ENCODE measurements around the gene DLGAP1.
"Not testable (repeated sequence)": the region's sequence is repeated elsewhere in the genome, so short reads cannot be mapped to it uniquely, and the experiment has no call there.

Gene DLGAP1

DNA sequence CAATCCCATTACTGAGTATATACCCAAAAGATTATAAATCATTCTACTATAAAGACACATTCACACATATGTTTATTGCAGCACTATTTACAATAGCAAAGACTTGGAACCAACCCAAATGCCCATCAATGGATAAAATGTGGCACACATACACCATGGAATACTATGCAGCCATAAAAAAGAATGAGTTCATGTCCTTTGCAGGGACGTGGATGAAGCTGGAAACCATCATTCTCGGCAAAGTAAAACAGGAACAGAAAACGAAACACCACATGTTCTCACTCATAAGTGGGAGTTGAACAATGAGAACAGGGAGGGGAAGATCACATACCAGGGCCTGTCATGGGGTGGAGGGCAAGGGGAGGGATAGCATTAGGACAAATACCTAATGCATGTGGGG, 167.8 kb downstream of the DLGAP1 start:
- not testable (repeated sequence) for DNase-seq (ENCODE audit: low read depth)

DNA sequence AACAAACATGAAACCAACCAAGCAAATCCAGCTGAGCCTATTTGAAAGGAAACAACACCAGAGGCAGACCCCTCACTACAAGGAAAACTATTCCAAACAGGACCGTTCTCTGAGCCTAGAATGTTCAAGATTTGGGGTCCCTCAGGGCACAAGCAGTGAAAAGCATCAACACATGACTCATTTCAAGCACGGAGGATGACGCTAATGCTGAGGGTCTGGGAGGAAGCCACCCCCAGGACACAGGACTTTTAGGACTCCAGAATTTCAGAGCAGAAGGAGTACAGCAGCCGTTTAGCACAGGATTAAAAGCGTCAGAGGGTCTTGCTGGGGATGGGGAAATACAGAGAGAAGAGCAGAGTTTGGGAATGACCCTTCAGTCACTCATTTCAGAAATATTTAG, 168.9 kb downstream of the DLGAP1 start:
- DNase-seq (ENCODE audit: low read depth): no peak

DNA sequence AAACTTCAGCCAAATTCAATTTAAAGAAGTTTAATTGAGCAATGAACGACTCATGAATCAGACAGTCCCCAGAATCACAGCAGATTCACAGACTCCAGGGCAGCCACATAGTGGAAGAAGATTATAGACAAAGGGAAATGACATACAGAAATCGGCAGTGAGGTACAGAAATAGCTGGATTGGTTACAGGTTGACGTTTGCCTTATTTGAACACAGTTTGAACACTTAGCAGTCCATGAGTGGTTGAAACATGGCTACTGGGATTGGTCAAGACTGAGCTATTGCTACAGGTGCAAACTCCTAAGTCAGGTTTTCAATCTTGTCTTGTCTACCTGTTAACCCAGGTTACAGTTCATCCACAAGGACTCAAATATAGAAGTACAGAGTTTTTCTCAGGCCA, 169.6 kb downstream of the DLGAP1 start:
- DNase-seq (ENCODE audit: low read depth): no peak

DNA sequence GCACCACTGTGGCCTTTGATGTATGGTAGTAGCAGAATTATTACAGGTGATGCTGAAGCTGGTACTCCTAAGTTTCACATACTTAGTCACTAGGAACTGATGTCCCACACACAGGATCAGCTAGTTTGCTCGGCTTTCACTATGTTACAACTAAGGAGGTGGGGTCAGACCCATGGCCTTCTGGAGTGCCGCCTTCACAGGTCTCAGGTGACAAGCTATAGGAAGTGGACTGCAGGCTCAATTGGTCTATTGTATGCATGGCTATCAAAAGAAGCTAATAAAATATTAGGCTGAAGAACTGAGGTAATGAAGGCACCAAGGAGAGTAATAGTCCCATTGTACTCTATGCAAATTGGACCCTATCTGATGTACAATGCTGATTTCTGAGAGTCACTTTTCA, 170.6 kb downstream of the DLGAP1 start:
- no peak for DNase-seq (ENCODE audit: low read depth)

DNA sequence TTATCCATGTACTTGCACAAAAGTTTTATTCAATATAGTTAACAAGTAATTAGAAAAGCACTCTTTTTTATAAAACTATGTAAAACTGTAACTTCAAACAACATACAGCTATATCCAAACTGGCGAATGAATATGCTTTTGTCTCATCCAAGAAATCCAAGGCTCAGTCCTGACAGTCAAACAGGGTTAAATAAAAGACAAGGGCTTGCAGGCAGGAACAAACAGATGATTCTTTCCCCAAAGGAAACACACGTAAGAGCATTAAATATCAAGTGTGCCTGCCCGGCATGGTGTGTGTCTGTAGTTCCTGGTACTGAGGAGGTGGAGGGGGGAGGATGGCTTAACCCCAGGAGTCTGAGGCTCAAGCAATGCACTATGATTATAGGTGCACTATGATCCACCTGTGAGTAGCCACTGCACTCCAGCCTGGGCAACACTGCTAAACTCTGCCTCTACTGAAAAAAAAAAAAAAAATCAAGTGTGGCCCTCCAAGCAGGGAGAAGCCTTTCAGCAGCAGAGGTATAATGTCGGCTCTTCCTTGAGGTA, 171.3 kb downstream of the DLGAP1 start:
- no peak for DNase-seq (ENCODE audit: low read depth)

DNA sequence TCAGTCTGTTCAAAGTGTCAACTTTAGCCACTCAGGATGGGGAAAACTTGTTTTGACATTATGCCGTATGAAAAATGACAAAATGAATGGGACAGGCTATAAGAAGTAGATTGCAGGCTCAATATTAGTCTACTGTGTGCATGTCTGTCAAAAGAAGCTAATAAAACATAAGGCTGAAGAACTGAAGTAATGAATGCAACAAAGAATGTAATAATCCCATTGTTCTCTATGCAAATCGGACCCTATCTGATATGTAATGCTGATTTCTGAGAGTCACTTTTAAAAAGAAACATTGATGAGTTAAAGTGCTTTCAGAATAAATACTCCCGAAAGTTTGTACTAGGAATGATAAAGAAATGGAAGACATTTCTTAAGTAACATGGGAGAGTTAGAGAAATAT, 172.2 kb downstream of the DLGAP1 start:
- DNase-seq (ENCODE audit: low read depth): no peak

DNA sequence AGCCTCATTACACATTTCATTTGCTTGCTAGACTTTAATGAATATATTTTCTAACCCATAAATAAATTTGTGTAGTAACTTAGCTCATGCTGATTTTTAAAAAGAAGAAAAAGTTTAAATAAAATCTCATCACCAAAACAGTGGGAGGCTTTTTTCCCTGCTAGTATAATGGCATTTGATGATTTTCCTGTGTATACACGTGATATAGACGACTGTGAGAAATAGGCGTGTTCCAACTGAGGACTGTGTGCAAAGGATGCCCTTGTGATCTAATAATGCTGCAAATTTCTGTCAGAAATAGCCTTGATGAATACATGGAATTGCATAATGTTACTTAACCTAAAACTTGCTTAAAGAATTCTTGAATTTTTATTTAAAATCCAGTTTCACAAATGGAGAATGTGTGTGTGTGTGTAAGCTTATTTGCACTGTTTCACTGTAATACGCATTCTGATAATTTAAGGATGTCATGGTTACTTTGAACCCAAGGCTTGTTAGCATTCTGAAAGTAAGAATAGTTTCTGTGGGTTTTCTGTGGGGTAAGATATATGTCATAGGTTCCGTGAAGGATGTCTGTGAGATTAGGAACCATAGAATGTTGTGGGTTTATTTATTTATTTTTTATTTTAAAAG, 178.0 kb downstream of the DLGAP1 start:
- no peak for DNase-seq (ENCODE audit: low read depth)

DNA sequence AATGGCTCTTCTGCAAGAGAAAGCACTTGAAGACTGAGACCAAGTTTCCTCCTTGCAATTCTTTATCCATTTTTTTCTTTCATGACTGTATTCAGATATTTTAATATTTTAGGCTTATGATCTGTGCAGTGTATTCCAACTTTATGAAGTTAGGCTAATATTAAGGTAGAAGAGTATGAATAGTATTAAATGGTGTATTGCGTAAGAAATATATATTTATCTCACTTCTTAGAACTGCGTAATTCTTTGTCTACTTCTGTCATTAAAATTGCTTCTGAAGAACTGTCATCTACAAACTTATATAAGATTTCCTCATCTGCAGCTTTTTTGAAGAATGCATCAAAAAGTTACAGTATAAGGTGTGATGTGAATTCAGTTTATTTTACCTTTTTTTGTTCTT, 183.2 kb downstream of the DLGAP1 start:
- no peak for DNase-seq (ENCODE audit: low read depth)

DNA sequence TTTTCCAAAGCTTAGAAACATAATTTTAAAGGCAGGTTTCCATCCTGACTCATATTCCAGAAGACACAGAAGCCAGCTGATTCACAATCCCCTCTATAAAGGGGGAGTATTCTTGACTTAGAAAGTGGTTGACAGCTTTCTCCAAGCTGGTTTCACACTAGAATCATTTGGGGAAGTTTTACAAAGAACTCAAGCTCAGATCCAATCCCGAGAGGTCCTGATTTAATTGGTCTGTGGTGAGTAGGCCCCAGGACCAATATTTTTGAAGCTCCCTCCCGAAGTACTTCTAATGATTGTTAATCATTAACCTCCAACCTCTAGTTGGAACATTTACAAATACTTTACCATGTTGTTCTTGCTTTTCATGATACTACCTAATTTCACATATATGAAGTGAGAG, 184.1 kb downstream of the DLGAP1 start:
- no peak for DNase-seq (ENCODE audit: low read depth)

DNA sequence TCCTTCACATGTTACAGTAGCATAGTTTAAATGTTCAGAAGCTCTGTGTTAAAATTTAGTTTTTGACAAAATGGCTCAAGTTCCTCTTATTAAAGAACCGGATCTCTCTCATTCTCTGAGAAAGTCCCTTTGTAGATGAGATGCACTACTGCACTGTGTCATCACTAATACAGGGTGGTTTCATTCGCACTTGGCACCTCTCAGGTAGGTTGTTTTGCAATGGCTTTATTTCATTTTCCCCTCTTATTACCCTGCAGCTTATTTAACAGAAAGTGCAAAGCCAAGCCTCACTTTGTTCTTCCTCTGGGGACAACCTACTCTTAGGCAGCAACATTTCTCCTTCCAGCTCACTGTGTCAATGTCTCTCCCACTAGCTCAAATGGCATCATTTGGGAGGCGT, 185.1 kb downstream of the DLGAP1 start:
- DNase-seq (ENCODE audit: low read depth): no peak

DNA sequence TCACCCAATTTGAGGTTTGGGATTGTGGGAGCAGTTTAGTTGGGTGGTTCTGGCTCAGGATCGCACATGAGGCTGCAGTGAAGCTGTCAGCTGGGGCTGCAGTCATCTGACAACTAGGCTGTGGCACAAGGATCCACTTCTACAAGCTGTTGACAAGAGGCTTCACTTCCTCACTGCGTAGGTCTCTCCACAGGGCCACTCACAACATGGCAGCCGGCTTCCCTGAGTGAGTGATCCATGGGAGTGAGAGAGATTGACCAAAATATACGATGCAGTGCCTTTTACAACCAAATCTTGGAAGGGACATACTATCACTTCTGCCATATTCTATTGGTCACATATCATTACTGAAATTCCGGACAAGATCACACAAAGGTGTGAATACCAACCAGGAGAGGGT, 187.5 kb downstream of the DLGAP1 start:
- DNase-seq (ENCODE audit: low read depth): no peak

DNA sequence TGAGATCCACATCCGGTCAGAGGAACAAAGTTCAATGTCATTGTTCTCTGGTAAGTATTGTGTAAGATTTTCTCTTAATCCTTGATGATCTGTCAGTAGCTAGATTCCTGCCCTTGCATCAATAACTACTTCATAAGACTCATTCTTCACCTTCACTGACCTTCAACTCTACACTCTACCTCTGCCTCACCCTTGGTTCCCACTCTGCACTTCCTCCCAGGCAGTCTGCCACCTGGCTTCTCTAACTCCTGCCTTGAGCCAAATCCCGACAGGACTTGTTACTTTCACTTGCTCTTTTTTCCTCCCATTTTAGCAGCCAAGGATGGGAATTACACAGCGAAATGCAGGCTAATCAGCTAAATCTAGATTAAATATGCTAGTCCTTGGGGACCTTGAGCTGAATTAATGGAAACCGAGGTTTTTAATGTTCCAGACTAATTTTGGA, 190.7 kb downstream of the DLGAP1 start:
- DNase-seq (ENCODE audit: low read depth): no peak

DNA sequence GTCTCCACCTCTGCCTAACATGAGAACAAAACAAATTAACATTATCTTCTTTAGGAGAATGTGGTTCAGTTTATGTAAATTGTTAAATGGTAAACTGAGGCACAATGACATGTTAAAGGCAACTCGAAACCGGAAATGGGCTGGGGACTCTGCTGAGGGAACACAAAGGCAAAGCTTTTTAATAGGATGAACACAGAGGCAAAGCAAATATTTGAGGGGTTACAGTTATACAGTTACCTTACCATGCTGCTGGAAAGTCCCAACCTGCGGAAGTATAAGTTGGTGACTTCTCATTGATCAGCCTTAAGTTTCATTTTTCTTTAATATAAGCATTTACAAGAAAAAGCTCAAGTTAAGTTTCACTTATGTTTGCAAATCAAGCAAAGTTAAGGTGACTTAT, 195.0 kb downstream of the DLGAP1 start:
- no peak for DNase-seq (ENCODE audit: low read depth)

DNA sequence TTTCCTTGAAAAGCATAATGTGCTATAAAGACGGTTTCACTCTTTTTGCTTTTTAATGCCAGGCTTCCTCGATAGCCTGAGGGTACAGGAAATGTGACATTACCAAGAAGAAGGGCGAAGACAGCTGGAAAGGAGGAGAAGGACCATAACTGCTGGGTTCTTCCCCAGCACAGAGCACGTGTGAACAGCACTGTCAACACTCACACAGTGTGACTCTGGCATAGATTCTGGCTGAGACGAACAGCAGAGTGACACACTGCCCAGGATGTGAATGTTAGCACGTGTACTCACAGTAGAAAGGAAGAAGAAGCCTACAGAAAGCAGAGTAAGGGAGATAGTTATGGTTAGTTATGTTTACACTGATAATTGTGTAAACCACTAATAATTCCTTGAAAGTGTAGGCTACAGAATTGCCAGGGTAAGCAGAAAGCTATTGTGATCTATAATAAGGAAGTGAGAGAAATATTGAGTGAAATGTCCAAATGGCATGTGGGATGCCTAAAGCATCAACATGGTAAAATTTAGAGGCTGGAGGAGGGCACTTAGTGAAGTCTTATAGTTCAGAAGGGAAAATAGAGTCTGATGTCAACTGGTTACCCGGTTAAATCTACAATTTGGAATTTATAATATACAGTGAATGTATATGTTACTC, 198.2 kb downstream of the DLGAP1 start:
- DNase-seq (ENCODE audit: low read depth): no peak

DNA sequence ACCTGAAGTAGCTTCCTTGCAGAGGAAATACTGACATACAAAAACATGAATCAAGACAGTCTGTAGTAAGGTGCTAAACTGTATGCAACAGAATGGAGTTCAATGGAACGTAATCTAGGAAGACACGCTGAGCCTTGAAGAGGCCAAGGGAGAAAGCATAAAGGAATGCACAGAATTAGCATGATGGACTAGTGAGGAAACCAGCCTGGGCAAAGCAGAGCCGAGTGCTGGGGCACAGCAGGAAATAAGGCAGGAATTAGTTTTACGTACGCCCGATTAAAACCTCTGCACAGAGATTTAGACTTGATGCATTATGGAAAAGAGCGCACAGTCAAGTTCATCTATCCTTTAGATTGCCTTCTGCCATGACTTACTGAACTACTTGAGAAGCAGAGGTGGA, 200.3 kb downstream of the DLGAP1 start:
- DNase-seq (ENCODE audit: low read depth): no peak

DNA sequence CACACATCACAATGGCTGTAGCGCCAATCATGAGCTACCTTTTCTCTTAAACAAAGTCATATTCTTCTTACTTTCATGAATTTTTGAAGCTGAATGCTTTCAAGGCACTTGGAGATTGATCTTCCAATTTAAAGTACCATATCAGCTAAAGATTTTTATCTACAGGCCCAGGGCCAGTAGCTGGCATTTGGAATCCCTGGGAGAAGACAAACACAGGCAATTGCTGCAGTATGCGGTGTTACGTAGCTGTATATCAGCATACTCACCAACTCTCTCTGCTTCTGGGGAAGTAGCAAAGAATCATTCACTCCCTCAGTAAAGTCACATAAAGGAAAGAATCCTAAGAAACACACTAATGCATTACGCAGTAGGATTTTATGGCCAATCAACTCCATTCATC, 202.3 kb downstream of the DLGAP1 start:
- no peak for DNase-seq (ENCODE audit: low read depth)

DNA sequence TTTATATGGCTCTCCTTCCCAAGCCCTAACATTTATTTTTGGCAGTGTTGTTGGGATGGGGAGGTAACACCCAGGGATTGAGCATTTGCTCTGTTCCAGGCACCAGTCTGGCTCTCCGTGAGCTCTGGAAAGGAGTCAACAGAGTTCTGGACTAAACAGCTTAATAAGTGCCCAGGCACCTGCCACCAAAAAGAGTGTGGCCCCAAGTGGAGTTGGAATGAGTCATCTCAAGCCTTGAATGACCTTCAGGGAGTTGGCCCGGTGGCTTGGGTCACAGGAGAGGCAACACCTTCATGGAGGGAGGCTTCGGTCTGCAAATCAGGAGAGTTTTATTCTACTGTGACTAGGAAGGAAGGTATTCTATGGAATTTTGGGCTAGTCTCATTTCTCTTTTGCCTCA, 203.2 kb downstream of the DLGAP1 start:
- DNase-seq (ENCODE audit: low read depth): no peak

DNA sequence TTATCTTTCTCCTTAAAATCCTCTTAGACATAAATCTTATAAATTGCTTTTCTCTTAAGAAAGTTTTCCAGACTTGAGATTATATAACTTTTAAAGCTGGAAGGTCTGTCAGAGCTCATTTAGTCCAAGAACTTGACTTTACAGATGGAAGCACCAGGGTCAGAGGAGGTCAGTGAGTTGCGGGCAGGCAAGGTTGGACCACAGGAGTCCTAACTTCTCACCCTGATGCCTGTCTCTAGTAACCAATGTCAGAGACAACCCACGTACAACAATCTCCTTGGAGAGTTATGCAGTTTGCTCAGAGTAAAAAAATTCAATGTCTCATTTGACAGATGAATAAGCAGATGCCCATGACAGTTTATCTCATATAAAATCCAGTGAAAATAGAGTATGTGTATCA, 203.9 kb downstream of the DLGAP1 start:
- no peak for DNase-seq (ENCODE audit: low read depth)

DNA sequence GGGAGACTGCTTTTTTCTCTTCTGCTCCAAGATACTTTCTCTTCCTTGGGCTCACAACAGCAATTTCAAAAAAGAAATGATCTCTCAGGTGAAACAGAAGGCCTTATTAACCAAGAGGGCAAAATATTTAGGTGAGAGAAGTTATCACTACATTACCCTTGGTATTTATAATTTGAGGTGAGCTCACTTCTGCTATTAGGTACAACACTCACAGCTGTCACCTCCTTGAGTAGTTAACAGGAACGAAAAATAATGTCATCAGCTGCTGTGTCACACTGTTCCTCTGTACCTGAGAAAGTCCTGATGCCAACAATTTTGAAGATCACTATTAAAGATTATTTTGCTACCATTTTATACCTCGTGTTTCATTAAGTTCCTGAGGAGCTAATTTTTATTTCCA, 205.0 kb downstream of the DLGAP1 start:
- no peak for DNase-seq (ENCODE audit: low read depth)

DNA sequence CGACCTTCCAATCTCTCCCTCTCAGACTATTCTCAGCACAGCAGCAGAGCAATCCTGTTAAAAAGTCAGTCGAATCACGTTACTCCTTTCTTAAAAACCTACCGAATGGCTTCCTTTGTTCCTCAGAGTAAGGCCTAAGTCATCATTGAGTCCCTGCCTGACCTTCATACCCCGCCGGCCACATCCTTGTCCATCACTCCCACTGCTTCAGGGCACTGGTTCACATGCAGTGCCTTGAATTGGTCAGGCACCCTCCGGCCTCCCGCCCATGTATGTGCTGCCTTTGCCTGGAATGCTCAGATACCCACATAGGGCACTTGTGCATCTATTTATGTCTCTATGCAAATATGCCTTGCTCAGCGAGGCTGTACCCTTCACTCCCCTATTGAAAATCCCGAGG, 206.4 kb downstream of the DLGAP1 start:
- DNase-seq (ENCODE audit: low read depth): no peak

DNA sequence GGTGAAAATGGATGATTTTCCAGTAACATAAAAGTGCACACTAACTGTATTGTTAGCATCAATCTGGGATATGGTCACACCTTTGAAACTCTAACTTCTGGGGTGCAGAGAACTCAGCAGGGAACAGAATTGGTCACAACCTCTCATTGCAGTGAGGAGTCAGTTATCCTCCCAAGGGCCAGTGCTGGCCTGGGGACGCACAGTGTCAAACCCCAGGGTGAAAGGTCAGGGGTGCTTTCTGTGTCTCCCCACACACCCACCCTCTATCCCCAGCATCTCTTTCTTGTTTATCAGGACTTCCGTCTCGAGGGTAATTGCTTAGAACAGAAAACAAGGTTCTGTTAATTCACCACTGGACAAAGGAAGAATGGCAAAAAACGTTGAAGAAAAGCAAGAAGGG, 208.7 kb downstream of the DLGAP1 start:
- DNase-seq (ENCODE audit: low read depth): no peak

DNA sequence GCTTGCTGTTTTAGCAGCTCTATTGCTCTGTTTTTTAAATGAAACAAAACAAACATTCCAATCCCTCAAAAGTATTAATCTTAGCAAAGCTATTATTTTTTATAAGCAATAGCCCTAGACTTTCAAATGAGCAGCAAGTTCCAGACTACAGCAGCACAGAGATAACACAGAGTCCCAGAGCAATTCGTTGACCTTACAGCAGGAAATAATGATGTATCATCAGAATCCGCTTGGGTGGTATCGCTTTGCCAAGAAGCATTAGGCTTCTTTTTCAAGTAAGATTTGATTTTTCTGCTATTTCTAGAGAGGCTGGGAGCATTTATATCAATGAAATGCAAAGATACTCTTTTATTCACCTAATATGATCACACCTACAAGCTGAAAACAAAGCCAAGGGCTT, 209.7 kb downstream of the DLGAP1 start:
- DNase-seq (ENCODE audit: low read depth): no peak

DNA sequence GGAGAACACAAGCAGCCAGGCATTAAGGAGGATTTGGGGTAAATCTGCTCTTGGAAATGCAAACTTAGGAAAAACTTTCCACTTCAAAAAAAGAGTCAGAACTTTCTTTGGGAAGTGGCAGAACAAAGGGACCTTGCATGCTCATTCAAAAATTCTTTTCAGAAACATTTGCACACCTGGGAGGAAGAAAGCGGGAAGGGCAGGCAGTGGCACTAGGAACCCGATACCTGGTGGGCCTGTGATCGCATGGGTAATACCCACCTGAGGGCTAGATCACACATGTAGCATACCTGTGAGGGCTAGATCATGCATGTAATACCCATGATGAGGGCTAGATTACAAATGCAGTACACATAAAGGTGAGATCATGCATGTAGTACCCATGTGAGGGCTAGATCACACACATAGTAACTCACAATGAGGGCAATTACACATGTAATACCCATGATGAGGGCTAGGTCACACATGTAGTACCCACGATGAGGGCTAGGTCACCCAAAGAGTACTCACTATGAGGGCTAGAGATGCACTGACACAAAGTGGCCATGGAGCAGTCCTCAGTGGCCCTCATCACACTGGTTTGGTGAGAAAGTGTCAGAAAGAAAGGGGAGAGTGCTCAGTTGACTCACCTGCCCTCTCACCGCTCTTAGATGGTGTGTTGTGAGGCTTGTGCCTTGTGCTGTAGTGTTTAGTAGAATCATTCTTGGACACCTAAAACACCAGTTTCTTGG, 212.5 kb downstream of the DLGAP1 start:
- no peak for DNase-seq (ENCODE audit: low read depth)
